HepG2 (cell line): ENCODE results near the gene CMIP. TPM values are rescaled to one million over a fixed set of nuclear protein-coding genes. Genes with fewer than 3 reads are reported as not detected.

Experiments
- DNMT1 ChIP-seq: sonication (generic); formaldehyde crosslinking; IDR thresholded peaks from 2 replicates; pipeline ENCODE4 v1.5.1; 2020; ENCODE audit warnings: mild to moderate bottlenecking, missing genetic modification reagents
- FOXM1 ChIP-seq: sonication (generic); formaldehyde crosslinking; IDR thresholded peaks from 2 replicates; pipeline ENCODE4 v1.5.0; 2020; ENCODE audit warnings: missing genetic modification reagents
- GABPB1 ChIP-seq: IDR thresholded peaks from 2 replicates; pipeline ENCODE4 v1.6.1; 2016; ENCODE audit warnings: mild to moderate bottlenecking, missing genetic modification reagents, moderate library complexity, missing compliant biosample characterization
- GTF2F1 ChIP-seq: fragments of 150-350 bp; IDR thresholded peaks from 2 replicates; pipeline ENCODE4 v1.6.1; 2014; ENCODE audit warnings: low read length
- HNRNPH1 ChIP-seq: fragments of 200-400 bp; formaldehyde crosslinking; optimal IDR thresholded peaks from 2 replicates; pipeline ENCODE3; 2017; ENCODE audit warnings: mild to moderate bottlenecking, low read depth, low read length
- HOXA7 ChIP-seq: sonication (generic); formaldehyde crosslinking; IDR thresholded peaks from 2 replicates; pipeline ENCODE4 v1.8.1; 2022; ENCODE audit warnings: mild to moderate bottlenecking, missing genetic modification reagents, moderate library complexity
- KLF13 ChIP-seq: sonication (generic); formaldehyde crosslinking; IDR thresholded peaks from 2 replicates; pipeline ENCODE4 v1.4.0; 2020; ENCODE audit warnings: mild to moderate bottlenecking, missing genetic modification reagents
- ONECUT2 ChIP-seq: sonication (generic); formaldehyde crosslinking; IDR thresholded peaks from 2 replicates; pipeline ENCODE4 v1.4.0; 2020; ENCODE audit warnings: missing genetic modification reagents
- RARA ChIP-seq: IDR thresholded peaks from 2 replicates; pipeline ENCODE4 v1.6.1; 2016; ENCODE audit warnings: missing genetic modification reagents, missing compliant biosample characterization
- SMAD1 ChIP-seq: sonication (generic); formaldehyde crosslinking; IDR thresholded peaks from 2 replicates; pipeline ENCODE4 v1.4.0; 2020; ENCODE audit warnings: missing genetic modification reagents, low read depth, mild to moderate bottlenecking, borderline replicate concordance
- SP4 ChIP-seq: sonication (generic); formaldehyde crosslinking; IDR thresholded peaks from 2 replicates; pipeline ENCODE4 v1.8.1; 2023; ENCODE audit warnings: mild to moderate bottlenecking, missing genetic modification reagents
- ZBTB10 ChIP-seq: sonication (generic); formaldehyde crosslinking; IDR thresholded peaks from 2 replicates; pipeline ENCODE4 v1.4.0; 2020; ENCODE audit warnings: missing genetic modification reagents, borderline replicate concordance
- ZBTB42 ChIP-seq: sonication (generic); formaldehyde crosslinking; IDR thresholded peaks from 2 replicates; pipeline ENCODE4 v1.5.0; 2020; ENCODE audit warnings: mild to moderate bottlenecking, missing genetic modification reagents
- ZC3H13 ChIP-seq: sonication (generic); formaldehyde crosslinking; IDR thresholded peaks from 2 replicates; pipeline ENCODE4 v1.8.1; 2023; ENCODE audit warnings: mild to moderate bottlenecking, missing genetic modification reagents, moderate library complexity
- ZNF121 ChIP-seq: sonication (generic); formaldehyde crosslinking; IDR thresholded peaks from 2 replicates; pipeline ENCODE4 v1.5.0; 2020; ENCODE audit warnings: mild to moderate bottlenecking, missing genetic modification reagents
- ZNF558 ChIP-seq: sonication (generic); formaldehyde crosslinking; IDR thresholded peaks from 2 replicates; pipeline ENCODE4 v1.9.0; 2022; ENCODE audit warnings: mild to moderate bottlenecking, missing genetic modification reagents, borderline replicate concordance
- ZNF678 ChIP-seq: sonication (generic); formaldehyde crosslinking; IDR thresholded peaks from 2 replicates; pipeline ENCODE4 v1.4.0; 2020; ENCODE audit warnings: mild to moderate bottlenecking, missing genetic modification reagents
- ZNF777 ChIP-seq: sonication (generic); formaldehyde crosslinking; IDR thresholded peaks from 2 replicates; pipeline ENCODE4 v1.4.0; 2020; ENCODE audit warnings: missing genetic modification reagents
- ZNF782 ChIP-seq: sonication (generic); formaldehyde crosslinking; IDR thresholded peaks from 2 replicates; pipeline ENCODE4 v1.4.0; 2020; ENCODE audit warnings: missing genetic modification reagents, mild to moderate bottlenecking, borderline replicate concordance
- polyA plus RNA-seq, 8 experiments: library from polyadenylated mRNA; depleted of rRNA in 3 of 8; stranded (reverse) in 7 of 8; unstranded in 1 of 8; fragments of >200 nt; fragmentation: Illumina TruSeq in 4 of 8; extraction: Trizol in 4 of 8; gene quantifications; 2 replicates each; pipeline versions ENCODE4 v1.2.1 to v1.2.3, GENCODE V29; 2011 to 2016; ENCODE audit warnings: low read depth in 4 of 8, missing spikeins in 1 of 8, mixed read lengths in 1 of 8; ENCODE audit not compliant: insufficient read depth in 1 of 8
- total RNA-seq, 5 experiments: library from RNA; depleted of rRNA; stranded (reverse); fragments of >200 nt; fragmentation: Illumina TruSeq; extraction: Trizol; gene quantifications; 2 replicates each; pipeline ENCODE4 v1.2.3, GENCODE V29; 2016; ENCODE audit warnings: low read depth in 1 of 5
- TF ChIP-seq, protein P1 (sequence below): sonication (generic); formaldehyde crosslinking; IDR thresholded peaks from 2 replicates; pipeline ENCODE4 v1.5.0; 2020; ENCODE audit warnings: missing genetic modification reagents, mild to moderate bottlenecking, borderline replicate concordance
- TF ChIP-seq, protein P2 (sequence below): sonication (generic); formaldehyde crosslinking; IDR thresholded peaks from 2 replicates; pipeline ENCODE4 v1.4.0; 2020; ENCODE audit warnings: mild to moderate bottlenecking, missing genetic modification reagents, borderline replicate concordance

CMIP gene
- total and polyA plus RNA-seq, 2 of the 13 experiments (the other 11 are each of a cell fraction or from before 2014, with no cell fraction given), result 10.9 to 18.1 TPM

DNA sequence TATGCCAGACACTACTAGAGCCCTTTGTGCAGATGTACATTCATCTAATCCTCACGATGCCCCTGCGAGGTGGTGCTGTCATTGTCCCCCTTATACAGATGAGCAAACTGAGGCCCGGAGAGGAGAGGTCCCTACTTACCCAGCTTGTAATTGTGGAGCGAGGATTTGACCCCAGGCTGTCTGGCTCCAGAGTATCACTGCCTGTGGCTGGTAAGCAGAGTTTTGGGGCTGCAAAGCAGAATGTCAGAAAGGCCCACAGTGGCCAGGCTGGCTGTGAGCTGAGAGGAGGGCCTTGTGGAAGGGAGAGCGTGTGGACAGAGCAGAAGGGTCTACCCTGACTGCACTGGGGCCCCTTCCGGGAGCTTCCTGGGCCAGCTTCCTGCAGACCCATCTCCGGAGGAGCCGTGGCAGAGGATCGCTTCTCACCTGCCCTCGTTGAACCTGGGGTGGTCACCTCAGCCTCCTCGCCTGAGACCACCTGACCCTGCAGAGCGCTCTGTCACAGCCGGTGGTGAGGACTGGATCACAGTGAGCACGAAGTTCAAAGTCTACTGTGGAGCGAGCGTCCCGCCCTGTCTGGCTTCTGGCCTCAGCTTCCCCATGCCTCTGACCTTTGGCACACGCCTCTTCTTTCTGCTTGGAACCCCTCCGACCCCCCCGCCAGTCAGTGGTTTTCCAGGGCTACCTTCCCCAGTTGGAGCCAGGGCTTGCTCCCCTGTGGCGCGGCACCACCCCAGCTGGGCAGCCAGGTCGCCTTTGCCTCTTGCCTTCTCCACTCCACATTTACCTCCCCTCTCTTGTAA, 12.1 kb downstream of the CMIP start (continued):
- TF ChIP-seq ZBTB10, result peak; percentile 91; the same call in 1 of the 2 replicates
- peak; percentile 56 for TF ChIP-seq ZNF777
- TF ChIP-seq DNMT1, result no peak
- TF ChIP-seq, protein P1, sequence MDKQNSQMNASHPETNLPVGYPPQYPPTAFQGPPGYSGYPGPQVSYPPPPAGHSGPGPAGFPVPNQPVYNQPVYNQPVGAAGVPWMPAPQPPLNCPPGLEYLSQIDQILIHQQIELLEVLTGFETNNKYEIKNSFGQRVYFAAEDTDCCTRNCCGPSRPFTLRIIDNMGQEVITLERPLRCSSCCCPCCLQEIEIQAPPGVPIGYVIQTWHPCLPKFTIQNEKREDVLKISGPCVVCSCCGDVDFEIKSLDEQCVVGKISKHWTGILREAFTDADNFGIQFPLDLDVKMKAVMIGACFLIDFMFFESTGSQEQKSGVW (CRISPR knock-in tag), result no peak
- TF ChIP-seq, protein P2, sequence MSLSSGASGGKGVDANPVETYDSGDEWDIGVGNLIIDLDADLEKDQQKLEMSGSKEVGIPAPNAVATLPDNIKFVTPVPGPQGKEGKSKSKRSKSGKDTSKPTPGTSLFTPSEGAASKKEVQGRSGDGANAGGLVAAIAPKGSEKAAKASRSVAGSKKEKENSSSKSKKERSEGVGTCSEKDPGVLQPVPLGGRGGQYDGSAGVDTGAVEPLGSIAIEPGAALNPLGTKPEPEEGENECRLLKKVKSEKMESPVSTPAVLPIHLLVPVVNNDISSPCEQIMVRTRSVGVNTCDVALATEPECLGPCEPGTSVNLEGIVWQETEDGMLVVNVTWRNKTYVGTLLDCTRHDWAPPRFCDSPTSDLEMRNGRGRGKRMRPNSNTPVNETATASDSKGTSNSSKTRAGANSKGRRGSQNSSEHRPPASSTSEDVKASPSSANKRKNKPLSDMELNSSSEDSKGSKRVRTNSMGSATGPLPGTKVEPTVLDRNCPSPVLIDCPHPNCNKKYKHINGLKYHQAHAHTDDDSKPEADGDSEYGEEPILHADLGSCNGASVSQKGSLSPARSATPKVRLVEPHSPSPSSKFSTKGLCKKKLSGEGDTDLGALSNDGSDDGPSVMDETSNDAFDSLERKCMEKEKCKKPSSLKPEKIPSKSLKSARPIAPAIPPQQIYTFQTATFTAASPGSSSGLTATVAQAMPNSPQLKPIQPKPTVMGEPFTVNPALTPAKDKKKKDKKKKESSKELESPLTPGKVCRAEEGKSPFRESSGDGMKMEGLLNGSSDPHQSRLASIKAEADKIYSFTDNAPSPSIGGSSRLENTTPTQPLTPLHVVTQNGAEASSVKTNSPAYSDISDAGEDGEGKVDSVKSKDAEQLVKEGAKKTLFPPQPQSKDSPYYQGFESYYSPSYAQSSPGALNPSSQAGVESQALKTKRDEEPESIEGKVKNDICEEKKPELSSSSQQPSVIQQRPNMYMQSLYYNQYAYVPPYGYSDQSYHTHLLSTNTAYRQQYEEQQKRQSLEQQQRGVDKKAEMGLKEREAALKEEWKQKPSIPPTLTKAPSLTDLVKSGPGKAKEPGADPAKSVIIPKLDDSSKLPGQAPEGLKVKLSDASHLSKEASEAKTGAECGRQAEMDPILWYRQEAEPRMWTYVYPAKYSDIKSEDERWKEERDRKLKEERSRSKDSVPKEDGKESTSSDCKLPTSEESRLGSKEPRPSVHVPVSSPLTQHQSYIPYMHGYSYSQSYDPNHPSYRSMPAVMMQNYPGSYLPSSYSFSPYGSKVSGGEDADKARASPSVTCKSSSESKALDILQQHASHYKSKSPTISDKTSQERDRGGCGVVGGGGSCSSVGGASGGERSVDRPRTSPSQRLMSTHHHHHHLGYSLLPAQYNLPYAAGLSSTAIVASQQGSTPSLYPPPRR, result peak; percentile 93
- no peak for TF ChIP-seq ZBTB42 (CRISPR knock-in tag)
- peak; percentile 62 for TF ChIP-seq SP4 (CRISPR knock-in tag)
- TF ChIP-seq SMAD1 (CRISPR knock-in tag), result no peak
- TF ChIP-seq ZNF782, result no peak; the same call in 1 of the 2 replicates
- peak; percentile 82; the same call in 1 of the 2 replicates for TF ChIP-seq ZNF558 (CRISPR knock-in tag)
- no peak for TF ChIP-seq ONECUT2 (CRISPR knock-in tag)
- TF ChIP-seq ZNF678 (CRISPR knock-in tag), result no peak
- no peak for TF ChIP-seq GTF2F1
- TF ChIP-seq RARA (CRISPR knock-in tag), result peak; percentile 98
- TF ChIP-seq HOXA7 (CRISPR knock-in tag), result no peak
- TF ChIP-seq KLF13 (CRISPR knock-in tag), result no peak
- peak; percentile 60 for TF ChIP-seq ZNF121
- TF ChIP-seq FOXM1 (CRISPR knock-in tag), result no peak
- peak; percentile 74 for TF ChIP-seq GABPB1 (CRISPR knock-in tag)
- 0 out of 2 replicates have a peak, but pooled peaks have one; percentile 47 for TF ChIP-seq ZC3H13 (CRISPR knock-in tag)
- no peak for TF ChIP-seq HNRNPH1
